ENCODE data around the gene MDFIC. TPM values are rescaled to one million over a fixed set of nuclear protein-coding genes. Genes with fewer than 3 reads are reported as not detected.

The MDFIC gene
- total RNA-seq, 1 donor from 2014 or later, result 5.4 TPM

DNA sequence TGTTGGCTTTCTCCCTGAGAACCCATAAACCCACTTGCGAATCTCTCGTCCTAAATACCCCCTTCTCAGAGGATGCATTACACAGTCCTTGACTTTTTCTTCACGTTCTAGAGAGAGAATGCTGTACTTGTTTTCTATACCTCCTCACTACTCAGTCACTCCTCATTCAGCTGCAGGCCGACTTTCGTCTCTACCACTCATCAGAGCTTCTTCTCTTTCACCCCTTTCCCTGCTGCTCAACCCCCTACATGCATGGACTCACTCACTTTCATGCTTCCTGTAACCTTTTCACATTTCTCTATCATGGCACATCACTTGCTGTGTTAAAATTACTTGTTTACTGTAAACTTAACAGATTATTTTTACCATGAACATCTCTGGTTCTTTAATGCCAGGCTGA lies 19.8 kb downstream of the MDFIC start:
- Mint-ChIP-seq H3K27ac (no peak overlapping the region), H3K4me3 (ENCODE audit: low read depth) (no peak overlapping the region), H3K9me3 (ENCODE audit: low read depth) (peaks cover 5% of the 10 kb centered on the region), H3K36me3 (ENCODE audit: insufficient read depth) (no peaks in the 10 kb centered on the region), H3K4me1 (ENCODE audit: low read depth) (peaks cover 11% of the 10 kb centered on the region), H3K27me3 (no peaks in the 10 kb centered on the region)
- no peak for DNase-seq (ENCODE audit: low spot score, unreplicated experiment)
- TF ChIP-seq, protein P1, sequence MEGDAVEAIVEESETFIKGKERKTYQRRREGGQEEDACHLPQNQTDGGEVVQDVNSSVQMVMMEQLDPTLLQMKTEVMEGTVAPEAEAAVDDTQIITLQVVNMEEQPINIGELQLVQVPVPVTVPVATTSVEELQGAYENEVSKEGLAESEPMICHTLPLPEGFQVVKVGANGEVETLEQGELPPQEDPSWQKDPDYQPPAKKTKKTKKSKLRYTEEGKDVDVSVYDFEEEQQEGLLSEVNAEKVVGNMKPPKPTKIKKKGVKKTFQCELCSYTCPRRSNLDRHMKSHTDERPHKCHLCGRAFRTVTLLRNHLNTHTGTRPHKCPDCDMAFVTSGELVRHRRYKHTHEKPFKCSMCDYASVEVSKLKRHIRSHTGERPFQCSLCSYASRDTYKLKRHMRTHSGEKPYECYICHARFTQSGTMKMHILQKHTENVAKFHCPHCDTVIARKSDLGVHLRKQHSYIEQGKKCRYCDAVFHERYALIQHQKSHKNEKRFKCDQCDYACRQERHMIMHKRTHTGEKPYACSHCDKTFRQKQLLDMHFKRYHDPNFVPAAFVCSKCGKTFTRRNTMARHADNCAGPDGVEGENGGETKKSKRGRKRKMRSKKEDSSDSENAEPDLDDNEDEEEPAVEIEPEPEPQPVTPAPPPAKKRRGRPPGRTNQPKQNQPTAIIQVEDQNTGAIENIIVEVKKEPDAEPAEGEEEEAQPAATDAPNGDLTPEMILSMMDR (IDR thresholded peaks at IDR 0.05; ENCODE audit: unreplicated experiment), result no peak

DNA sequence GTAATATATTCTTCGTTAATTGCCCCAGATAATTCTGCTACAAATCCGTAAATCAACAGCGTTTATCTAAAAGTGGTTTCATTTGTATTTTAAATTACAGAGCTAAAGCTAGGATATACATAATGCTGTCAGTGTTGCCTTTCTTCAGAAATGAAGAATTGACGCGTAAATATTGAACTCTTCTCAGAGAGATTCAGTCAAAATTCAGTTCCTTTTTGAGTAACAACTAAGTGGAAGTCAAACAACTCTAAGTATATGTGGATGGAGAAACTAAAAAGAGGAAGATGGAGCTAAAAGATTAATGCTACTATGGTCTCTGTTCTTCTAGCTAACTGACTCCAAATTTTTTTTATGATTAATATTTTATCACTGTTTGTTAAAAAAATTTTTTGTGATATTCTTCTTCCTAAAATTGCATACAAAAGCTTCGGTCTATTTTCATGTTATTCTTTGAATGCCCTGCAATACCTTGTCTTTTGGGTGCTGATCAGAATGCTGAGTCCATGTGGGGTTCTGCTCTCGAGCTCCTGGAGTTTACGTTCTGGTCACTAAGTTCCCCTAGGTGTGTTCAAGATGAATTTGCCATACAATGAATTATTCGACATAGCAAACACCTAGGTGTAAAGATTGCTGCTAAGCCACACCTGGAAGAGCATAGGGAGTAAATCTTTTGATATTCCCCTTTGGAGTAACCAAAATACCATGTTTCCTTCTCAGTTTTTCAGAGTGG lies 20.7 kb downstream of the MDFIC start:
- no peaks in the 10 kb centered on the region for H3K27me3 Mint-ChIP-seq
- no peak overlapping the region for H3K4me3 Mint-ChIP-seq (ENCODE audit: low read depth)
- no peak overlapping the region for H3K27ac Mint-ChIP-seq
- peaks cover 5% of the 10 kb centered on the region for H3K9me3 Mint-ChIP-seq (ENCODE audit: low read depth)
- DNase-seq (ENCODE audit: low spot score, unreplicated experiment), result no peak
- no peaks in the 10 kb centered on the region for H3K36me3 Mint-ChIP-seq (ENCODE audit: insufficient read depth)
- TF ChIP-seq, protein P1 (IDR thresholded peaks at IDR 0.05; ENCODE audit: unreplicated experiment), result no peak
- peaks cover 11% of the 10 kb centered on the region for H3K4me1 Mint-ChIP-seq (ENCODE audit: low read depth)

DNA sequence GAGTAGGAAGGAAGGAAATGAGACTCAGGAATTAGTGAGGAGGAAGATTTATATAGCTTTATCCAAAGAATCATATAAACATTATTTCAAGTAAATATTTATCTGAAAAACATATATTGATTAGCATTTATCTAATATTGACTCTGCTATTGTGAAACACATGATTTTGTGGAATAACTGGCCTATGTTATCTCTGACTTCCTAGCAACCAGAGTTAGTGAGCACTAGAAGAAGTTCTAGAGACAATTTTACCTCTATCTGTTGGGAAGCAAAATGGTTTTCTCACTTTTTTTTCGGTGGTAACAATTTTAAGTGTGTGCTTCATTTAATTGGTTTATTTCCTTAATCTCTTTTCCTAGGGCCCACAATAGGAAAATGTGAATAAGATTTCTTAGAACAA lies 21.6 kb downstream of the MDFIC start:
- no peak overlapping the region for H3K27ac Mint-ChIP-seq

DNA sequence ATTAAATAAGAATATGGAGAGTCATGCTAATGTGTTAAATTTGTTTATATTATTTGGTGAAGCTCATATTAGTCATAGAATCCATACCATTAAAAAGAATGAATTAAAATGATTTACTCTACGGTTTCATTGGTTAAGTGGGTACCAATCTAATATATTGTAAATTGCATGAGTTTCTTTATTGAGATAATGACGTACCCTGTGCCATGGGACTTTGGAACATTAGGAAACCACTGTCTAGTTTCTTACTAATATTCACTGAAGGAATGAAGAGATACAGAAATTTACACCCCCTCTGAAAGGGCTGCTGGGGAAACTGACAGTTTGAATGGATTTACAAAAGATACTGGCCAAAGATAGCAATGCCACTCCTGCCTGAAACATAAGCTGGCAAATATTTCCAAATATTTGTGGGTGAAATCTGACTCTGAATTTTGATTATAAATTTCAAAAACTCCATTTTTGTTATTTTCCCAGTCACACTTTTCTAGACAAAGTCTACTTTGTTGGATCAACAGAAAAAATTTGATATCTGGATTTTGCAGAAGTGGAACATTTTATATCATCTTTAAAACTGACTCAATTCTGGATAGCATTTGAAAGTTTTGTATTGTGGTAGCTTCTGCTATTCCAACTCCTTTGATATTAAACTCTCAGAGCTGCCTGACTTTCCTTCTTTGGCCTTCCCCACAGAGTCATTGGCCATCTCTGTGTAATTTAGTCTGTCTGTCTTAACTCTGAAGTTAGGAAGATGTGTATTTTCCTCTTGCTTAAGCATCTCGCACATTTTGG lies 22.3 kb downstream of the MDFIC start:
- H3K27ac Mint-ChIP-seq, result no peak overlapping the region
- H3K27me3 Mint-ChIP-seq, result no peaks in the 10 kb centered on the region
- peaks cover 5% of the 10 kb centered on the region for H3K9me3 Mint-ChIP-seq (ENCODE audit: low read depth)
- TF ChIP-seq, protein P1 (IDR thresholded peaks at IDR 0.05; ENCODE audit: unreplicated experiment), result no peak
- no peaks in the 10 kb centered on the region for H3K36me3 Mint-ChIP-seq (ENCODE audit: insufficient read depth)
- no peak for DNase-seq (ENCODE audit: low spot score, unreplicated experiment)
- no peak overlapping the region for H3K4me3 Mint-ChIP-seq (ENCODE audit: low read depth)
- peaks cover 11% of the 10 kb centered on the region for H3K4me1 Mint-ChIP-seq (ENCODE audit: low read depth)

More for the DNA sequence above, 21.6 kb downstream of the MDFIC start:
- Mint-ChIP-seq H3K27me3 (no peaks in the 10 kb centered on the region), H3K9me3 (ENCODE audit: low read depth) (peaks cover 5% of the 10 kb centered on the region), H3K36me3 (ENCODE audit: insufficient read depth) (no peaks in the 10 kb centered on the region), H3K4me1 (ENCODE audit: low read depth) (peaks cover 11% of the 10 kb centered on the region), H3K4me3 (ENCODE audit: low read depth) (no peak overlapping the region)
- no peak for DNase-seq (ENCODE audit: low spot score, unreplicated experiment)
- TF ChIP-seq, protein P1 (IDR thresholded peaks at IDR 0.05; ENCODE audit: unreplicated experiment), result no peak

DNA sequence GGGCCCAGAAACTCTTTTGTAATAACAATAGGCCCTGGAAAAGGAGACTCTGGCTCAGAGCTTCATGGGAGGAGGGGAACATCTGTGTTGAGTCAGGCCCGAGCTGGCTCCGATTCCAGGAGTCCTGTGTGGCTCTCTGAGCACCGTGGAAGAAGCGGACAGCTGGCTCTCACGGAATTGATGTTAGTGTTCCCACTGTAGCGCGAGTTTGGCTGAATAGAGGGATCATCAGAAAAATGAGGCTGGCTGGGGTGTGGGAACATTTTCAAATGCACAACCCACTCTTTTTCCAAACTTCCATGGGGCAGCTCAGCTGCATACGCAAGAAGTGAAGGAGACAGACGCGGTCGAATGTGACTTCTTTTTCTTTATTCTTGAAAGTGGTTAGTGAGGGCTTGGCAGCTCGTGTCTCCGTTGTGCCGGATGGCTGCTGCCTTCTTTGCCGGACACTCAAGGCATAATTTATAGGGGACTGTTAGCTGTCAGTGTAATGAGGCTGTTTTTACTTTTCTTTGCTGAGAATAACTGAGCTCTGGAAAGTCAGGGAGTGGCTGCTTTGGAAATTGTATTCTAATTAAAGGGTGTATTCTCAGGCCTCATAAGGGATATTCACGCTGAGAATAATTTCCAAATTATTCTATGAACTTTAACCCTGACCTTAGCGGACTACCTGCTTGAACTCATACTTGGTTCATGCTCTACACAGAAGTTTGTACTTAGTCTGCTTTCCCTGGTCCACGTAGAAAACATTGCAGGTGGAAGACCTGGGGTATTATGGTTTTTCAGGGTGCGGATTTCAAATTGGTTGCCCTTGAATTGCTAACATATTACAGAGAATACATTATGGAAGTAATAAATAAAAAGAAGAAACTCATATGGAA lies 23.1 kb downstream of the MDFIC start:
- H3K4me3 Mint-ChIP-seq (ENCODE audit: low read depth), result no peak overlapping the region
- H3K36me3 Mint-ChIP-seq (ENCODE audit: insufficient read depth), result no peaks in the 10 kb centered on the region
- no peaks in the 10 kb centered on the region for H3K27me3 Mint-ChIP-seq
- no peak for DNase-seq (ENCODE audit: low spot score, unreplicated experiment)
- H3K4me1 Mint-ChIP-seq (ENCODE audit: low read depth), result peaks cover 11% of the 10 kb centered on the region
- TF ChIP-seq, protein P1 (IDR thresholded peaks at IDR 0.05; ENCODE audit: unreplicated experiment), result no peak
- H3K9me3 Mint-ChIP-seq (ENCODE audit: low read depth), result peaks cover 5% of the 10 kb centered on the region
- H3K27ac Mint-ChIP-seq, result no peak overlapping the region
